HG02943 (cell line): Measurements from ENCODE around the gene HDAC9.

Source experiments
- ATAC-seq: cut with Tn5 transposase; IDR thresholded peaks from one replicate; pipeline ENCODE4 v1.9.1; 2021; ENCODE audit warnings: mild to moderate bottlenecking, low read depth, moderate library complexity; ENCODE audit not compliant: unreplicated experiment

HDAC9 gene

GRCh38 chr7:18575622-18576572 is 80.3 kb downstream of the HDAC9 start:
- ATAC-seq: no peak

GRCh38 chr7:18577096-18577771 is 81.7 kb downstream of the HDAC9 start:
- ATAC-seq: no peak

- no peak for ATAC-seq
Measured at GRCh38 chr7:18579698-18580097, 84.1 kb downstream of the HDAC9 start.

GRCh38 chr7:18580950-18581349 is 85.4 kb downstream of the HDAC9 start:
- ATAC-seq: no peak

- ATAC-seq: no peak
Measured at GRCh38 chr7:18583305-18583704, 87.8 kb downstream of the HDAC9 start.

- ATAC-seq: no peak
Measured at GRCh38 chr7:18590241-18590640, 94.7 kb downstream of the HDAC9 start.

- ATAC-seq: no peak
Measured at GRCh38 chr7:18590744-18591340, 95.3 kb downstream of the HDAC9 start.

- ATAC-seq: no peak
Measured at GRCh38 chr7:18593602-18594279, 98.2 kb downstream of the HDAC9 start.

- ATAC-seq: no peak
Measured at GRCh38 chr7:18597754-18598153, 102.2 kb downstream of the HDAC9 start.

- no peak for ATAC-seq
Measured at GRCh38 chr7:18607025-18607424, 111.5 kb downstream of the HDAC9 start.

- no peak for ATAC-seq
Measured at GRCh38 chr7:18610331-18610948, 114.9 kb downstream of the HDAC9 start.

- no peak for ATAC-seq
Measured at GRCh38 chr7:18614841-18615240, 119.3 kb downstream of the HDAC9 start.

- ATAC-seq: no peak
Measured at GRCh38 chr7:18619311-18619710, 123.8 kb downstream of the HDAC9 start.

- no peak for ATAC-seq
Measured at GRCh38 chr7:18623389-18623788, 127.8 kb downstream of the HDAC9 start.

GRCh38 chr7:18624459-18624858 is 128.9 kb downstream of the HDAC9 start:
- ATAC-seq: no peak

- no peak for ATAC-seq
Measured at GRCh38 chr7:18626086-18626485, 130.5 kb downstream of the HDAC9 start.

- ATAC-seq: no peak
Measured at GRCh38 chr7:18626717-18627116, 131.2 kb downstream of the HDAC9 start.

GRCh38 chr7:18637516-18637915 is 142.0 kb downstream of the HDAC9 start:
- ATAC-seq: no peak

- ATAC-seq: no peak
Measured at GRCh38 chr7:18638594-18639452, 143.3 kb downstream of the HDAC9 start.
